Inferior parietal cortex (tissue), 1 donor: ENCODE results near the gene GIMAP5.
A peak's percentile ranks its signal among the peaks of the same experiment; 100 is the strongest.
"Not testable (repeated sequence)": the region's sequence is repeated elsewhere in the genome, so short reads cannot be mapped to it uniquely, and the experiment has no call there.

ENCODE experiments used
- DNase-seq: peaks from one replicate; pipeline ENCODE4 v3.0.0-alpha.2; 2016; ENCODE audit errors: extremely low spot score

The GIMAP5 gene

GRCh38 chr7:150774131-150774530, 36.9 kb downstream of the GIMAP5 start:
- not testable (repeated sequence) for DNase-seq

DNA sequence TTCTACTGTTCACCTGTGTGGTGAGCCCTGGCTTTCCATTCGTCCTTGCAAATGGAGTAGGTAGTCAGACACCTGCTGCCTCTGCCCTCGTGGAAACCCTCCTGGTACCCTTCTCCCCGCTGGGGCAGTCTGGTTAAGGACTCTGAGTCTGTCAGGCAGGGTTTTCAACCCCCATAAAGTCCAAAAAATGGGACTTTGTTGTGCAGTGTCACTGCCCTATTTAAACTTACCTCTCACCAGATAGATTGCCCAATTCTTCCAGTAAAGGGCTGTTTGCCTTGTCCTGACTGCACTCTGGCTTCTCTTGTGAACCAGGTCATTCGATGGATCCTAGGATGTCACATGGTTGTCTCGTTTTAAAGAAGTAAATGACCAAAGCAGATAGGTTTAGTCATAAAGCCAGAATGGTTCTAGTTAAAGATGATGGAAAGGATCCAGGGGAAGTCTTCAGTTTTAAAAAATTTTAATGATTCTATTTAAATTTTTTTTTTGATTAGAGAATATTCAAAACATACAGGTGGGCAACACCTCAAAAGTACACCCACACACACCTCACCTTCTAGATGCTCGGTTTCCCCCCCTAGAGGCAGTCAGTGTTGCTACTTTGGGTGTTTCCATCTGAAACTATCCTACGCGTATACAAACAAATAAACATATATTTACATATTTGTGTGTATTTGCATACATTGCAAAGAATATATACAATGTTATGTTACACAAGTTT, 41.0 kb downstream of the GIMAP5 start:
- DNase-seq = no peak

GRCh38 chr7:150778738-150779301, 41.6 kb downstream of the GIMAP5 start:
- peak; percentile 90 for DNase-seq

GRCh38 chr7:150780292-150780691, 43.1 kb downstream of the GIMAP5 start:
- DNase-seq = no peak

- no peak for DNase-seq
These were observed 43.9 kb downstream of the GIMAP5 start for GRCh38 chr7:150781103-150781502.

GRCh38 chr7:150781961-150782360, 44.7 kb downstream of the GIMAP5 start:
- DNase-seq = no peak

DNA sequence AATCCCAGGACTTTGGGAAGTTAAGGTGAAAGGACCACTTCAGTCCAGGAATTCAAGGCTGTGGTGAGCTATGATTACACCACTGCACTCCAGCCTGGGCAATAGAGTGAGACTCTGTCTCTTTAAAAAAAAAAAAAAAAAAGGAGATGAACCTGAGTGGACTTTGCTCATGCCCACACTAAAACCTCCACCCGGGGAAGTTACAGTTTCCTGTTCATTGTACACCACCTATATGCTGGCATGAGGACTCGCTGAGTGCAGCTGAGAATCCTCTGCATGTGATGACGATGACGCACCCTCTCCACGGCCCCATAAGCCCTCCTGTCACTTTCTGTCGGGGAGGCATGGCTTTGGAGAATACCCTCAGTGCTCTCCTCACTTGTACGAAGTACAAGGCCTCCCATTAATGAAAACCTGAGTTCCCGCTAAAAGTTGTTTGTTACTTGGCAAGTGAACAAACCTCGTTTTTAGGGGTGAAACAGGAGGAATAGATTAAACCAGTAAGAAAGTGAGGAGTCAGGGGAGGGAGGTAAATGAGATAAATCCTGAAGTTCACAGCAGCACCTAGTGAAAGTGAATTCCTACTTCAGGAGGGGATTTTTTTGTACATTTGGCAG, 47.0 kb downstream of the GIMAP5 start:
- no peak for DNase-seq

DNA sequence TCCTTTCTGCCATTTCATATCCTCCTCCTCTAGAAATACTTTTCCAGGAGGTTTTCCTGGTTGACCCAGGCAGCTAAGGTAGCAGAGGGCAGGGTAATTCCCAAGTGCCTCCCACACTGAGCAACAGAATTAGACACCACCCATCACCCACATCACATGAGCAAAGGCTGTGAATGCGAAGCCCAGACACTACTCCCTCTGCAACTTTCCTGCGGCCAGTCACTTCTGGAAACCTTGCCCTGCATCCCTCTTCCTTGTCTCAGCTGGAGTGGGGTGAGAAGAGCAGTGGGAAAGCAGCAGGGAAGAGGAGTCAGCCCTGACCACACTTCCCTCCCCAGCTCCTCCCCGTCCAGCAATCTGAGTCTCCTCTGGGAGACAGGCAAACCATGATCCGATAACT, 47.7 kb downstream of the GIMAP5 start:
- DNase-seq = no peak

DNA sequence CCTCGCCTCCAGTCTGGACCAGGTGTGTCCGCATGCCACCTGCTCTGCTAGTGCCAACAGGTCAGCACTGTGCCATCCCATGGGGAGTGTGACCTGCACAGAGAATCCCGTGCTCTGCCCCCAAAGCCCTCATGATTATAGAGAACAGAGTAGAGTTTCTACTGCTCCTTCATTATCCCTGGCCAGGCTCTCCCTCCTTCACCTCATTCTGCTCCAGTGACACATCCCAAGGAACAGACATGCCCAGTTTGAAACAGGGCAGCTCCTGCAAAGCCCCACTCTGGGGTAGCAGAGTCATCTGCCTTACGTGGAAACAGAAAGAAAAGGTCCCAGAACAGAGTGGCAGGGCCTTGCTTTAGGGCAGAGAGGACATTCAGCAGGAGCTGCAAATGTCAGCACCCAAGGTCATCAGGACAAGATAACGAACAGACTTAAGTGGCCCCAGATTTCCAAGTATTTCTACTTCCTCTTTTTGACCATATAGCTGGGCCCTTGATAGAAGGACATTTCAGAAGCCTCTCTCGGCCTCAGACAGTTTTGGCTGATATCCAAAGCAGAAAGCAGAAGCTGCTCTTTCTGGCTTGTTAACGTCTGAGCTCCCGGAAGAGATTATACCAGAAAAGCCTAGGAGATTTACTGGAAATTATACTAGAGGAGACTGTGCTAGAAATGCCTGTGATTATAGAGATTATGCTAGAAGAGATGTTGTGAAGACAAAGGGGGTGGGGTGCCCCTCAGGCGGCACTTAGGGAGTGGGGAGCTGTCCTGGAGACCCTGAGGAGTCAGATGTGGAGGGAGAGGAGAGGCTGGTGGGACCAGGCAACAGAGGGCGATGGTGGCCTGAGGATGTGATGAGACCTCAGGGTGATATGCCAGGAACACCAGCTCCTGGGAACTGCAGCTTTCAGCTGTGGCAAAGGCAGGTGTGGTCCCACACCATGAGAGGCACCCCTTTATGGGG, 50.4 kb downstream of the GIMAP5 start:
- DNase-seq = peak; percentile 65

- DNase-seq = no peak
These were observed 51.5 kb downstream of the GIMAP5 start for GRCh38 chr7:150788474-150789269.

GRCh38 chr7:150790416-150791075, 53.3 kb downstream of the GIMAP5 start:
- DNase-seq = no peak

- no peak for DNase-seq
These were observed 54.1 kb downstream of the GIMAP5 start for GRCh38 chr7:150791304-150791703.

- DNase-seq = no peak
These were observed 54.7 kb downstream of the GIMAP5 start for GRCh38 chr7:150791746-150792452.
